Iris pigment epithelial cell (primary cell): ENCODE measurements around the gene AGBL2.
A peak's percentile ranks its signal among the peaks of the same experiment; 100 is the strongest.

ENCODE experiments used
- DNase-seq: peaks from one replicate; pipeline ENCODE4 v3.0.0-alpha.2; 2011; ENCODE audit warnings: low read depth

Gene AGBL2

DNA sequence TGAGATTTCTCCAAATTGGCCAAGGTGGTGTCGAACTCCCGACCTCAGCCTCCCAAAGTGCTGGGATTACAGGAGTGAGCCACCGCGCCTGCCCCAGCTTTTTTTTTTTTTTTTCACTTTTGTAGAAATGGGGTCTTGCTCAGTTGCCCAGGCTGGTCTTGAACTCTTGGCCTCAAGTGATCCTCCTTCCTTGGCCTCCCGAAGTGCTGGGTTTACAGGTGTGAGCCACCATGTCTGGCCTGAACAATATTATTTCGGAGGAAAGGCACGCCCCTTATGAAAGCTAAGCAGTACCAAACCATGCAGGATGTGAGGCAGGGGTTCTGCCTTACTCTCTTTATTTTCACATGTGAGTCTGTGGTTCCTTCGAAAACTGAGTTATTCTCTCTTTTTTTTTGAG is 88.9 kb downstream of the AGBL2 start:
- DNase-seq = no peak

DNA sequence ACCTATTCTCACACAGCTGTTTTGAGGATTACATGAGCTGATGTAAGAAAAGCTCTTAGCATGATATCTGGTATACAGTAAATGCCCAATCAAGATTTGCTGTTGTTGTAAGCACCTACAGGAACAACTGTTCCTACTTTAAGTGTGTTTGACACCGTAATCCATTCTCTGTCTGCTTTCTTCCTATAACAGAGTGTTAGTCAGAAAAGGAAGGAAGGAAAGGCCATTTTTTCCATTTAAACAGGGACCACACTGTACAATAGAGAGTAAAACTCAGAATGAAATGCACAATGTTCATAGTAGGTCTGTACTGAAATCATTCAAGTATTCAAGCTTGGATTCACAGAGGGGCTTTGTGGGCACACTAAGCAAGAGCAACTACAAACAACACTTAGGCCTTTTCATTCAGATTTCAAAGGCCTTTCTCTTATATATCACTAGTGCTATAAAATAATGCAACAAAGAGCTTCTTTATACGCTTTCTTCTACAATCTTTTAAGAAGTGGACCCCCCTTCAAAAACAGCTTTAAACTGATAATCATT is 94.3 kb downstream of the AGBL2 start:
- no peak for DNase-seq

DNA sequence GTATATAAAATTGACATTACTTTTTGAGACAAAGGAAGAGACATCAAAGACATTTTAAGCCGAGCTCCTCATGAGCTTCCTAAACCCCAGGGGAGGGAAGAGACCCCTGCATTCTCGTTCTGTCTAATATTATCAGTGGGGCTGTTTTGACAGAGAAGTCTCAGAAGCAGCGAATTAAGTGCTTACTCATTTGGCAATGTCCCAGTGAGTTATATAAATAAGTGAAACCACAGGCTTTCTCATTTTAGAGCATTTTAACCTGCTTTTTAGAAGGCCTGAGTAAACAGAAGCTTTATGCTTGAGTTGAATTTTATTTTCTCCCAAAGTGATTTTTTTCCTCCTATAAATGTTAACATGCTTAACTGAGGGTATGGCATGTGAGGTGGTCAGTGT is 97.8 kb downstream of the AGBL2 start:
- peak; percentile 86 for DNase-seq

DNA sequence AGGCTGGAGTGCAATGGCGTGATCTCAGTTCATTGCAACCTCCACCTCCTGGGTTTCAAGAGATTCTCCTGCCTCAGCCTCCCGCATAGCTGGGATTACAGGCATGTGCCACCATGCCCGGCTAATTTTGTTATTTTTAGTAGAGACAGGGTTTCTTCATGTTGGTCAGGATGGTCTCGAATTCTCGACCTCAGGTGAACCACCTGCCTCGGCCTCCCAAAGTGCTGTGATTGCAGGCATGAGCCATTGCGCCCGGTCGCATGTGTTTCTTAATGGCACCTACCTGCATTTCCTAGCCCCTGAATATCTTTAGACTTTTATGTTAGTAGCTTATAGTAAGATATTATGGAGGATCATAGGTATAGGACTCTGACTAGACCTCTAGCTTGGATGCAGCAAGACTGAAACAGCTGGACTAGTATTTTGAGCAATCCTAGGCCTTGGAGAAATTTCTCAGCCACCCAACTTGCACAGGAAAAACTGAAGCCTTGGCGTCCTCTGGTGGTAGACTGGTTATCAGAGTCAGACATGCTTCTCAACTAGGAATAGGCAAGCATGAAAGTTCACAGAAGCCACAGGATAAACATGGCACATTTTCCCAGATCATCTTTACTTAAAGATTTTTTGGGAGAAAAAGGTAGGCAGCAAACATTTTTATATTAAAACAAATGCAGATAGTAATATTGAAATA is 98.3 kb downstream of the AGBL2 start:
- peak; percentile 84 for DNase-seq

GRCh38 chr11:47615249-47615648 is 99.9 kb downstream of the AGBL2 start:
- DNase-seq = no peak

DNA sequence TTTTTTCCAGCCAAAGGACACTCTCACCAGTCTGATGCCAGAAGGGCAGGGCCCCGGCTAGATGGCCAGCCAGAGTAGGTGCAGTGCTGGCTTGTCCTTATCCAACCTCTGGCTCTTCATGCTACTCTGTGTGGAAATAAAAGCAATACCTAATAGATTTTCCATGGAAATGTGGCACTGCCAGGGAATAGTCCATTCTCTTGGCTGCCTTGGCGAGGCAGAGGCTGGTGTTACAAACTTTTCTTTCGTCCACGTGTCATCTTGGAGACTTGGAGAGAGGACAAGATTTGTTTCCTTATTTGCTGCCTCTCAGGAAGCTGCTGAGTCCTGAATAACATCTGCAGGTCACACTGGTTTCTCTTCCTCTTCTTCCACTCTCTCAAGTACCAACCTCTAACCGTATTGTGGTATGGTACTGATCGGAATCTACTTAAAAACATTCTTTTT is 103.8 kb downstream of the AGBL2 start:
- no peak for DNase-seq

- no peak for DNase-seq
Observed at GRCh38 chr11:47609675-47610074, 105.5 kb downstream of the AGBL2 start.
